Skin of body (tissue), 3 donors: ENCODE measurements around the gene HHIP. TPM values are rescaled to one million over a fixed set of nuclear protein-coding genes. Genes with fewer than 3 reads are reported as not detected.
A peak's percentile ranks its signal among the peaks of the same experiment; 100 is the strongest.
"Not testable (repeated sequence)": the region's sequence is repeated elsewhere in the genome, so short reads cannot be mapped to it uniquely, and the experiment has no call there.

Experiments used
- DNase-seq: peaks from one replicate; lab custom pipeline; 2025; lab: John Stamatoyannopoulos, UW
- small RNA-seq: library from RNA; depleted of rRNA; stranded (forward); fragments of <200 nt; gene quantifications from one replicate; pipeline ENCODE3, GENCODE V24; 2014; ENCODE audit warnings: low replicate concordance
- total RNA-seq: library from RNA; depleted of rRNA; stranded (reverse); fragments of >200 nt; gene quantifications from one replicate; pipeline ENCODE4 v1.2.3, GENCODE V29; 2014

The HHIP gene
- total RNA-seq, 1 donor from 2014 or later, result 3.6 TPM

DNA sequence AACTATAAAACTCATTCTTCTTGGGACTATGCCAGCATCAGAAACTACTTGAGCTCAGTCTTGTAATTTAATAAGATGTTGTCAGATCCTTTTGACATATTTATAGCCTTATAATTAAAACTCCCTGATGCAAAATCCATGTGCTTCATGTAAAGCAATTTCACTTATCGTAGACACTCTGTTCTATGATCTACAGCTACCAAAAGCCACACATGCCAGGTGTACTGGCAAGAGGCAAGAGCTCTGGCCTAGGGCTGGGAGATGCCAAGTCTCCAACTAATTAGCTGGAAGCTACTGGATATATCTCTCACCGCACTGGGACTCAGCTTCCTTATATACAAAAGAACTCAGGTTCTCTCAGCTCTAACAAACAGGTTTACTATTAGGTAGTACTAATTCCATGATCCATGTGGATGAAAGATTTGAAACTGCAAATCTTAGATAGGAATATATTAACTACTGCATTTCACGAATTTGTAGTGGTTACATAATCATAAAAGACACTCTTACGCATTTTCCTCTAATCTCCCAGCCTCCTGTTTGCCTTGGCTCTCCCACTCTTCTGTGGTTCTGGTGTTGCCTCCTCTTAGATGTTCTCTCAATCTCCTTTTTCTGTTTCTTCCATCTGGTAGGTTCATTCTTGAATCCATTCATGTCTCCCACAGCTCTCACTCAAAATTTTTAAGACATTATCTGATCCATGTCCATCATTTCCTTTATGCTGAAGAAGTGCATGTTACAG lies 103.0 kb downstream of the HHIP start:
- no peak for DNase-seq

- DNase-seq, result no peak
Observed at GRCh38 chr4:144750348-144750747, 104.4 kb downstream of the HHIP start.

- DNase-seq, result no peak
Observed at GRCh38 chr4:144754562-144755410, 108.8 kb downstream of the HHIP start.

DNA sequence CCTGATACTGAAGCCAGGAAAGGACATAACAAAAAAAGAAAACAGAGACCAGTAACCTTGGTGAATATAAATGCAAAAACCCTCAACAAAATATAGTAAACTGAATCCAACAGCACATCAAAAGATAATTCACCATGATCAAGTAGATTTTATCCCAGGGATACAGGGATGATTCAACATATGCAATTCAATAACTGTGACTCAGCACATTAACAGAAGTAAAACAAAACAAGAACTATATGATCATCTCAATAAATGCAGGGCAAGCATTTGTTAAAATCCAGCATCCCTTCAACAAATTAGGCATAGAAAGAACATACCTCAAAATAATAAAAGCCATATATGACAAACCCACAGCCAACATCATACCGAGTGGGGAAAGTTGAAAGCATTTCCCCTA lies 112.0 kb downstream of the HHIP start:
- DNase-seq, result no peak

DNA sequence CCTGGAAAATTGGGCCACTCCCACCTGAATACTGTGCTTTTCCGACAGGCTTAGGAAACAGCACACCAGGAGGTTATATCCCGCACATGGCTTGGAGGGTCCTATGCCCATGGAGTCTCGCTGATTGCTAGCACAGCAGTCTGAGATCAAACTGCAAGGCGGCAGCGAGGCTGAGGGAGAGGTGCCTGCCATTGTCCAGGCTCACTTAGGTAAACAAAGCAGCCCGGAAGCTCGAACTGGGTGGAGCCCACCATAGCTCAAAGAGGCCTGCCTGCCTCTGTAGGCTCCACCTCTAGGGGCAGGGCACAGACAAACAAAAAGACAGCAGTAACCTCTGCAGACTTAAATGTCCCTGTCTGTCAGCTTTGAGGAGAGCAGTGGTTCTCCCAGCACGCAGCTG lies 122.9 kb downstream of the HHIP start:
- DNase-seq, result not testable (repeated sequence)

- DNase-seq, result no peak
Observed at GRCh38 chr4:144778364-144778763, 132.4 kb downstream of the HHIP start.

GRCh38 chr4:144782345-144782744 lies 136.4 kb downstream of the HHIP start:
- no peak for DNase-seq

DNA sequence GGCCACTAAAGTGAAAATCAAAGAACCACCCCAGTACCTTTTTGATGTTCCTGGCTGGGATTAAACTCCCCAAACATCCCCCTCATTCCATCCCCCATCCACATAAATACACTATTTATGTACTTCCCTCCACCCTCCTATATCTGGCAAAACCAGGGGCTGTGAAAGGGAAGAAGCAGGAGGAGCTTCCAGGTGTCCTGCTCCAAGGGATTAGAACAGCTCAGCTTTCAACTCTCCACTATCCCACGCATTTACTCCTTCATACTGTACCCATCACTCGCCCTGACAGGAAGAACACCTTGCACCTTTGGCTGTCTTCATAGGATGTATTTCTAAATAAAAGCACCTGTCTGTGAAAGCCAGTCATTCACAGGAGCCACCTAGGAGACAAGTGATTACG lies 140.0 kb downstream of the HHIP start:
- DNase-seq, result no peak

DNA sequence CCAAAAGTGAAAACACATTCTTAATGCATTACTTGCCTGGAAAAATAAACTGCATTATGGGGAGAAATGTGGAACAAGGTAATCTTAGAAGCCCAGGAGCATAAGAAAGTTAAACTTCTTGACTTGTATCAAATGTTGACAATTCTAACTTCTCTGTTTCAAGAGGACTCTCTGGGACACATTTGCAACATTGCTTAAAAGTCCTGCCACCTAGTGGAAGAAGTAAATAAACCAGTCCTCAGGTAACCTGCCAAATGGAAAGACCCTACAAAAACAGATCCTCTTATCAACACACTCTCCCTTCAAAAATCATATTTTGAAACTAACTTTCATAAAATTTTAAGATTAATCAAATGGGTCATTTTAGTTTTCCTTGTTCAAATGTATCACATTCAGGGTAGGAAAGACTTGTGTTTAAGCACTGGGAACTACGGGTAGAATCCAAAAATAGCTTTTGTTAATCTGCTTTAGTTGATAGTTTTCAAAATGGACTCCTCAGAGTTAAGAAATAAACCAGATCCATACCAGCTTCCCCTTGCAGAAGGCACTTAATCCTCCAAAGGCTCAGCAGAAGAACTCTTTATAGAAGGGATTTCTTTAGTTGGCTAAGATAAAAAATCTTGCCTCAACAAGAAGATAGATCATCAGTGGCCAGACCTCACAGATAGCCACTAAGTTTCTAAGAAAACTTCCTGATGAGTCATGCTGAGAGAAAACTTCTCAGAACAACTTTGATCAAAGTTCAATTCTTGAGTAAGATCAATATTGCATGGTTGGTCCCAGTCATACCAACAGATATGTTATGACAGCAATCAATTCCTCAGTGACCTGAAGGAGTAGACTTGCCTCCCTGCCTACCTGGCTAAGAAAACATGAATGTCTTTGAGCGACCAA lies 141.7 kb downstream of the HHIP start:
- peak; percentile 18 for DNase-seq

DNA sequence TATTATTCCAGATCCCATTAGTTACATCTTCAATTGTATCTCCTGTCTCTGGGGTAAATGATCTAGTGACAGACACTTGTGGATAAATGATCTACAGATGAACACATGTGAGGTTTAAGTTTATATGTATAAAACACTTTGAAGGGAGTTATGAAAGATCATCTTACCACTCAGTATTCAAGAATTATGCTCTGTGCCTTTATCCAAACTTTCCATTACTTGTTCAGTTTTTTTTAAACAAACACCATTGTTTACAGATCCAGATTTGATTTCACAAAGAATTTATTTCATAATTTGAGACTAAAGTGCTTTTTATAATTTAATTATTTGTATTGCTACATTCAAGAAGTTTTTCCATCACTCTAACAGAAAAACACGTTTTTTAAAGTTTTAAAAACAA lies 142.5 kb downstream of the HHIP start:
- no peak for DNase-seq

GRCh38 chr4:144791933-144792332 lies 146.0 kb downstream of the HHIP start:
- not testable (repeated sequence) for DNase-seq

Small RNA genes lying within 50 kb of the gene (small RNA-seq; reads per million reads assigned to genes)
- gene RF02271, result not detected
